ENCODE results near the gene CEPT1.
"Not testable (repeated sequence)": the region's sequence is repeated elsewhere in the genome, so short reads cannot be mapped to it uniquely, and the experiment has no call there.

The CEPT1 gene

GRCh38 chr1:111209622-111210021 lies 69.6 kb downstream of the CEPT1 start:
- DNase-seq (ENCODE audit: low spot score) = no peak

DNA sequence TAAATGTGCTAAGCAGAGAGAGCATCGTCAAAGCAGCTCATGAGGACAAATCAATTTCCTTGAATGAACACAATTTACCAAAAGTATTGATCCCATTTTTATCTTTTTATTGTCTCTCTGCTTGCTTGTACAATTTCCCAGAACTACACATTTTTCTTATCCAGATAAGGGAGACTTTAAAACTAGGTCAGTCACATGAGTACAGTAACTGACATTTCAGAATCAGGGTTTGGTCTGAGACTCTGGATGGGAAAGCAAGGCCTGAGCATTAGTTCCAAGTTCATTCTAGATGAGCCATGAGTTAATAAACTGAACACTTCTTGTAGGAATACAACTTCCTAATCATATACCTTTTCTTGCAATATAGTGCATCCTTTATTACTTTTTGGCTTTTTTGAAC lies 71.9 kb downstream of the CEPT1 start:
- no peak for DNase-seq (ENCODE audit: low spot score)

DNA sequence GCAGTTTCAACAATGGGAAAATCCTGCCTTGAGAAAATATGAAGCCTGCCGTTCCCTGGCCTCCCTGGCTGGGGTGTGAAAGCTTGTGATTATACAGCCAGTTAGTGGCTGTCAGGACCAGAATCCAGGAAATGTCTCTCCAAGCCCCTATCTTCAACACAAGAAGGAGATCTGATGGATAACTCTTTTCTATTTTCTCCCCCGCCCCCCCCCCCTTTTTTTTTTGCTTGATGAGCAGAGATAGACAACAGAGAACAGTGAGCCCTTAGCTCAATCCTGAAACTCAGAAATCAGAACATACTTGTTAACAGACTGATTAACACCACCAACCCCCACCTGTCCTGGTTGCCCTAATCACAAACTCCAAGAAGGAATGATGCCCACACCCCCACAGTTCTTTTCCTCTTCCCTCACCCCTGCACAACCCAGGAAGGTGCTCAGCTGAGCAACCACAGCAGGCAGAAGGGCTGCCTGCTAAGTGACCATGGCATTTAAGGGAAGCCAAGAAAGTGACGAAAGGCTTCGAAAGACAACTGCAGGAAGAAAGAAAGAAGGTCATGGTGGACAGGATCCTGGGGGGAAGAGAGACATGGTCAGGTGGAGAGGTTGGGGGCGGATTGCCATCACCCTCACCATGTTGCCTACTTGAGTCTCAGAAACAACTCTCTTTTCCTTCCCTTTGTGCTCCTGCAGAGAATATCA lies 72.8 kb downstream of the CEPT1 start:
- no peak for DNase-seq (ENCODE audit: low spot score)

DNA sequence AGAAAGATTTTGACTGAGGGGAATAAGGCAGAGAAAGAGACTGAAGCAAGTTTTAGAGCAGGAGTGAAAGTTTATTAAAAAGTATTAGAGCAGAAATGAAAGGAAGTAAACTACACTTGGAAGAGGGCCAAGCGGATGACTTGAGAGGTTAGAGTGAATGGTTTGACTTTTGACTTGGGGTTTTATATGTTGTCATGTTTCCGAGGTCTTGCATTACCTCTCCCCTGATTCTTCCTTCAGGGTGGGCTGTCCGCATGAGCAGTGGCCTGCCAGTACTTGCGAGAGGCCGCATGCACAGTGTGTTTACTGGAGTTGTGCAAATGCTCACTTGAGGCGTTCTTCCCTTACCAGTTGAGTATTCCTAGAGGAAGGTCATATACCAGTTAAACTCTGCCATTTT lies 73.4 kb downstream of the CEPT1 start:
- peak; percentile 43 for DNase-seq (ENCODE audit: low spot score)

DNA sequence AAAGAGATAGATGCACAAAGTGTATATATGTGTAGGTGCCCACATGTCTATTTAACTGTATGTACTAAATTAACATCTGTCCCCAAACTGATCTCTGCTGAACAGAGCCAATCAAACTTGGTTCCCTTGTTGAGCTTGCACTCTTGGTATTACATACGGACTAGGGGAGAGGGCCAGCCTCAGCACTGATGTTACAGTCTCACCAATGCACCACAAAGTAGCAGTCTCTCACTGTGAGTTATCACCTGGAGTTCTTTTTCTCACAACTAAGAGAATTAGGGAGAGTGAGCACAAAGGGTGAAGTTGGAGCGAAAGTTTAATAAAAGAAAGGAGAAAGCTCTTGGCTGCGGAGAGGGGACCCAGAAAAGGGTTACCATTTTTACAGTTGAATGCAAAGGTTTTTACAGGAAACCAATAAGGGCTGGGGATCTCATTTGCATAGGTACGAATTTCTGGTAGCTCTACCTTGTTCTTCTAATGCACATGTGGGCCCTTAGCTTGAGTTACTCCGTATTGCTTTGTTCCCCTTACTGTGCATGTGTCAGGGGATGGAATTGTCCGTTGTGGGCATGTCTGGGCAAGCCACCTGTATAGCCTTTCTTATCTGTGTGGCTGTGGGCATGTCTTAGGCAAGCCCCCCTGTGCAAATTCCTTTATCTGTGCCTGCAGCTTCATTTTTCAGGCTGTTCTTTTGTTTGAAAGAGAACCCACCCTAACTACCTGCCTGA lies 74.2 kb downstream of the CEPT1 start:
- DNase-seq (ENCODE audit: low spot score) = no peak

- no peak for DNase-seq (ENCODE audit: low spot score)
These were observed 74.9 kb downstream of the CEPT1 start for GRCh38 chr1:111214884-111215283.

DNA sequence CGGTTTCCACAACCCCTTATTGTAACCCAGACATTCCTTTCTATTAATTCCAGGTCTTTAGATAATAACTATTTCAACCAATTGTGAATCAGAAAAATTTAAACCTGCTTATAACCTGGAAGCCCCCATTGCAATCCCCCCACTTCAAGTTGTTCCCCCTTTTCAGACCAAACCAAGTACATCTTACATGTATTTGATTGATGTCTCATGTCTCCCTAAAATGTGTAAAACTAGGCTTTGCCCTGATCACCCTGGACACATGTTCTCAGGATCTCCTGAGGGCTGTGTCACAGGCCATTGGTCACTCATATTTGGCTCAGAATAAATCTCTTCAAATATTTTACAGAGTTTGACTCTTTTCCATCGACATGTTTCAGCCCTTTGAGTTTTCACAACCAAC lies 75.3 kb downstream of the CEPT1 start:
- not testable (repeated sequence) for DNase-seq (ENCODE audit: low spot score)

- no peak for DNase-seq (ENCODE audit: low spot score)
These were observed 76.7 kb downstream of the CEPT1 start for GRCh38 chr1:111216751-111217150.

DNA sequence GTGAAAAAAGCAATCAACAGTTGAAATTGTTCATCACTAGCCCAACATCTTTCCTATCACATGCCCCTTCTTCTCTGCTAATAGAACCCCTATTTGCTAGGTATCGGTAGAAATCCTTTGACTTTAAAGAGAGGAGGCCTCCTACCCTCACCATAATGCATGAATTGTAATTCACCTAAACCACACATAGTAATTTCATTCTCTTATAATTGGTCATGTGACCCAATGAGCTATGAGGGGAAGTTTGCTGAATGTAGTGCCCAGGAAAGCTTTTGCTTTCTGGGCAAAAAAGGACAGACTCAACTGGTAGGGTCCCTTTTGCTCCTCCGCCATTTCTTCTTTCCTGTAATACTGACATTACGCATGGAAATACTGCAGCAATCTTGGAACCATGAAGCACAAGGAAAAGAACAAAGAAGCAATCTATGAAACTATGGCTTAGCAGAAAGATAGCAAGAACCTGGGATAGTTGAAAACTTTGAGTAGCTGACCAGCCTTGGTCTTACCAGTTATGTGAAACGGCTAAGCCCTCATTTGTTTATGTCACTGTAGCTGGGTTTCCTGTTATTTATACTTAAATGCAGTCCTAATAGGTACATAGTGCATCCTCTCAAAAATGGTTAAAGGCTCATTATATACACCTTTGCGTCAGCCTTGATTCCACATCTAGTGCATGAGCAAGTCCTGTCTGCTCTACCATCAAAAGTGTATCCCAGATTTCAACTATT lies 77.3 kb downstream of the CEPT1 start:
- no peak for DNase-seq (ENCODE audit: low spot score)

GRCh38 chr1:111218701-111219556 lies 78.9 kb downstream of the CEPT1 start:
- DNase-seq (ENCODE audit: low spot score) = no peak

GRCh38 chr1:111219557-111220286 lies 79.7 kb downstream of the CEPT1 start:
- no peak for DNase-seq (ENCODE audit: low spot score)

DNA sequence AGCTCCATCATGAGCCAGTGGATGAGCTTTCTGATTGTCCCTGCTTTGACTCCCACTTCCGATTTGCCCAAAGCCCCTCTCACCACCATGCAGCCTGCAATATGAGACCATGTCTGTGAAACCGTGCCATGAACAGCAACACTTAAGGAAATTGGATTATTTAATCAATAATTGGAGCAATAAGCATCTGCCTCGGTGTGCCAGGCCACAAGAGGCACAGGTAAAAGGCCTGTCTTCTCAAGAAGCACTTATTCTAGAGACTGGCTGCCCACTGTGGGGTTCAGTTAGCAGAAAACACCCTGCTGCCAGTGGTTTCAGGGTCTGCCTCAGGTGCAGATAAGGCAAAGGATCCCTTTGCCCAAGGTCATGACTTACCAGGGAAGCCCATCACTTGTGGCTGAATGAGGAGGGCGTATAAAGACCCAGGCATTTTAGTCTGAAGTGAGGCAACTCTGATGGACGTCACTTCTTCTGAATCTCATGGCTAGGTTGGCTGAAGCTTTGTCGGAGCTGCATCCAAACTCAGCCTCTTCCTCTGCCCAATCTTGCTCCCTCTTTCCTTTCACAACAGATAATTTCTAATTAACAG lies 80.4 kb downstream of the CEPT1 start:
- no peak for DNase-seq (ENCODE audit: low spot score)

GRCh38 chr1:111221276-111221632 lies 81.2 kb downstream of the CEPT1 start:
- no peak for DNase-seq (ENCODE audit: low spot score)

DNA sequence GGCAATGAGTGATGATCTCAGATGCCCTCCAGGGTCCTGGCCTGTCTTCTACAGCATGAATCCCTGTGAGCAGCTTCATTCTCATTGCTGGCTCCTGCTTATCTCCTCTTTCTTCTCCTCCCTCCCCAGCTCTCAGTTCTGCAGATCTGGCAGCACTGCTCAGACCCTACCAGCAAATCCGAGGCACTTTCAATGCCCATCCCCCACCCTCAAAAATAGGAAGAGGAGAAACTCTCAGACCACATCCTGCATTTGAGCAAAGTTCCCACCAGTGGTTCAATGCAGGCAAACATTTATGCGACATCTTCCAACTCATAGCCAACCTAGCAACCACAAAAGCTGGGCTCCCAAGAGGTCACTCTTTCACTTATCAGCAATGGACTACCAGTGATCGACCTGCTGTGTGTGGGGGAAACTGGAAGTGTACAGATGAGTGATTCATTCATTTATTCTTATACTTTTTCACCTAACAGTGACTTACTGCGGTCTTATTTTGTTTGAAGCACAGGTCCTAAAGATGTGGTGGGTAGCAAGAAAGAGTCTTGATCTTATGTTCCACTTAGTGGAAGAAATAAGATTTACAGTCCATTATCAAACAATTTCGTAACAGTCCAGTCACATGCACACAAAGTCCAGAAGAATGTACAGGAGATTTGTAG lies 81.7 kb downstream of the CEPT1 start:
- no peak for DNase-seq (ENCODE audit: low spot score)

GRCh38 chr1:111222308-111223125 lies 82.5 kb downstream of the CEPT1 start:
- DNase-seq (ENCODE audit: low spot score) = peak; percentile 74

DNA sequence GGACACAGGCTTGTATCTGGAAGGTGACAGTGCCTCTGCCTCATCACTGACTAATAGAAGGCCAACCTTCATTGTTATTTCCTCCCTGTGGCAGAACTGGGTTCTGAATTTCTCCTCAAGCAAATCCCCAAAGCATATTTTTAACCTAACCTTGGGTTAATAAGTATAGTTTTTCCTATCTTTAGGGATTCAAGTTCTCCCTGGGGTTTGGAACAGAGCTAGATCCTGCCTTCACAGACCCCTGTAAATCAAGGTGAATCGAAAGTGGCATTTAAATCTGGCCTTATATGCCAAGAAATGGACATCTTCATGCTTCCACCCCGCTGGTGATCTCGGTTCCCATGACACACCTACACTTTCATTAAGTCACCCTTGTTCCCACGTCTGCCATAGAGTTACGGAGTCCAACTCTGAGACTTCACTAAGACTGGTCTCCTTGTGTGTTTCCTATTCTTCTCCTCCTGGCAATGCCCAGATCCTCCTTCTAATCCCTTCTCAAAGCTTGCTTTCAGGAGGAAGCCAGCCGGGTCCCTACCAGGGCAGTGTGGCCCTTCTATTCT lies 83.2 kb downstream of the CEPT1 start:
- no peak for DNase-seq (ENCODE audit: low spot score)

DNA sequence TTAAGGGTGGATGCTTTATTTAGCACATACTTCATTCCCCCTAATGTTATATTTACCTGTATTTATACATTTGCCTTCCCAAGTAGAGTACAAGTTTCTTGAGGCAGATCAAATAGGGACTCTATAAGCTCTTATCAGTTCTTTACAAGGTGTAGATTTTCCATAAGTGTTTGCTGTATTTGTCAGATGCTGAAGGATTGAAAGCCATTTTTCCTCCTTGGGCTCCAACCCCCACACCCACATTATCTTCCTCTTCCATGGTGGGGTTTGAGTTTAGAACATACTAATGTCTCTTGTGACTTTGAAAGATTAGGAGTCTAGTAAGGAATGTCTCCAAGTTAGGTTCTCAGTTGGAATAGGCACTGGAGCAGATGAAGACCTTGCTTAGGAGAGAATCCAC lies 85.1 kb downstream of the CEPT1 start:
- no peak for DNase-seq (ENCODE audit: low spot score)

GRCh38 chr1:111225717-111226400 lies 85.8 kb downstream of the CEPT1 start:
- no peak for DNase-seq (ENCODE audit: low spot score)

DNA sequence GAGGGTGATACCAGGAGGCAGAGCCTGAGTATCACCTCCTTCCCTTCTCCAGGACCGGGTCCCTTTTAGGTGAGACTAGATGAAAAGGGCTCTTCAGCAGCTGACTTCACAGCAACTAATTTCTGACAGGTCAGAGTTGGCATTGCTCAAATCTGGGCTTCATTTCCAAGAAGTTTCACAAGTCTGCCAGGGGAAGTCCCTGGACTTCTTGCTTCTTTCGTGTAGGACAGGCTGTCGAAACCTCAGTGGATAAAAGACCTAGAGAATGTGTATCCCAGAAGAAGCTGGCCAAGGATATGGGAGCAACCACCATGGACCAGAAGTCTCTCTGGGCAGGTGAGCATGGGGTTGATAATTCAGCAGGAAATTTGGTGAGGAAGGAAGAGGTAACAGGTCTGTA lies 87.4 kb downstream of the CEPT1 start, which contains the start of gene CHI3L2:
Gene CHI3L2 (plus strand): TSS at position 280 of the 400 bp plus-strand sequence. CDS start 17 bp downstream, at position 297.
- no peak for DNase-seq (ENCODE audit: low spot score)
